Glutamatergic neuron (in vitro differentiated cells): ENCODE measurements around the gene DGKI. TPM values are rescaled to one million over a fixed set of nuclear protein-coding genes. Genes with fewer than 3 reads are reported as not detected.

Source experiments
- DNase-seq: peaks from one replicate; pipeline ENCODE4 v3.0.0; 2022
- H3K27ac Mint-ChIP-seq: one replicate; pipeline ENCODE4 v1.8.0; 2020; ENCODE audit warnings: mild to moderate bottlenecking, mixed read lengths, inconsistent platforms; ENCODE audit not compliant: unreplicated experiment
- H3K27me3 Mint-ChIP-seq: one replicate; pipeline ENCODE4 v1.8.0; 2020; ENCODE audit warnings: mild to moderate bottlenecking, moderate library complexity, mixed read lengths, inconsistent platforms; ENCODE audit not compliant: unreplicated experiment
- H3K36me3 Mint-ChIP-seq: one replicate; pipeline ENCODE4 v1.8.0; 2020; ENCODE audit warnings: mild to moderate bottlenecking, mixed read lengths, inconsistent platforms; ENCODE audit not compliant: unreplicated experiment
- H3K4me1 Mint-ChIP-seq: one replicate; pipeline ENCODE4 v1.8.0; 2020; ENCODE audit warnings: mild to moderate bottlenecking, low read depth, mixed read lengths, inconsistent platforms; ENCODE audit not compliant: unreplicated experiment
- H3K4me3 Mint-ChIP-seq: one replicate; pipeline ENCODE4 v1.8.0; 2020; ENCODE audit warnings: mild to moderate bottlenecking, mixed read lengths, inconsistent platforms; ENCODE audit not compliant: unreplicated experiment
- H3K9me3 Mint-ChIP-seq: one replicate; pipeline ENCODE4 v1.8.0; 2020; ENCODE audit warnings: mild to moderate bottlenecking, moderate library complexity, mixed read lengths, inconsistent platforms; ENCODE audit not compliant: unreplicated experiment
- CTCF ChIP-seq: fragments of 200-600 bp; sonication (generic); IDR thresholded peaks from one replicate; pipeline ENCODE4 v1.5.0; 2021; ENCODE audit not compliant: partially characterized antibody, unreplicated experiment
- total RNA-seq: library from RNA; stranded (reverse); fragmentation: NEBNext Ultra II Directional; extraction: Animal tissue kit (Norgen Biotek cat#: 25700); gene quantifications from one replicate; pipeline ENCODE4 v1.2.1, GENCODE V29; 2021; ENCODE audit not compliant: unreplicated experiment

The DGKI gene
- total RNA-seq, 1 donor from 2014 or later = 19.4 TPM

- TF ChIP-seq CTCF = no peak
- Mint-ChIP-seq H3K36me3 (peaks cover 6% of the 10 kb centered on the region), H3K4me3 (no peak overlapping the region)
These were observed 21.3 kb downstream of the DGKI start for GRCh38 chr7:137825489-137825888.

GRCh38 chr7:137820677-137821420, 25.9 kb downstream of the DGKI start:
- peaks cover 4% of the 10 kb centered on the region for H3K27me3 Mint-ChIP-seq
- peak; percentile 74 for DNase-seq
- peaks cover 30% of the 10 kb centered on the region for H3K4me1 Mint-ChIP-seq
- no peaks in the 10 kb centered on the region for H3K36me3 Mint-ChIP-seq
- peak overlapping the region; percentile 74 for H3K4me3 Mint-ChIP-seq
- no peak for TF ChIP-seq CTCF
- H3K9me3 Mint-ChIP-seq = no peaks in the 10 kb centered on the region
- peak overlapping the region; percentile 79 for H3K27ac Mint-ChIP-seq

More at GRCh38 chr7:137825489-137825888, 21.3 kb downstream of the DGKI start:
- Mint-ChIP-seq H3K27me3 (no peaks in the 10 kb centered on the region), H3K9me3 (no peaks in the 10 kb centered on the region), H3K27ac (no peak overlapping the region), H3K4me1 (peaks cover 18% of the 10 kb centered on the region)
- no peak for DNase-seq

GRCh38 chr7:137820156-137820555, 26.6 kb downstream of the DGKI start:
- Mint-ChIP-seq H3K4me1 (peaks cover 31% of the 10 kb centered on the region), H3K27ac (peak overlapping the region; percentile 70), H3K36me3 (no peaks in the 10 kb centered on the region), H3K27me3 (peaks cover 4% of the 10 kb centered on the region), H3K9me3 (no peaks in the 10 kb centered on the region), H3K4me3 (peak overlapping the region; percentile 74)
- DNase-seq = no peak
- no peak for TF ChIP-seq CTCF

- H3K4me3 Mint-ChIP-seq = no peak overlapping the region
- H3K4me1 Mint-ChIP-seq = peaks cover 51% of the 10 kb centered on the region
- no peak for DNase-seq
- H3K27ac Mint-ChIP-seq = no peak overlapping the region
- TF ChIP-seq CTCF = no peak
- peaks cover 4% of the 10 kb centered on the region for H3K27me3 Mint-ChIP-seq
- no peaks in the 10 kb centered on the region for H3K36me3 Mint-ChIP-seq
- no peaks in the 10 kb centered on the region for H3K9me3 Mint-ChIP-seq
These were observed 28.7 kb downstream of the DGKI start for GRCh38 chr7:137818036-137818435.

GRCh38 chr7:137816696-137817320, 30.0 kb downstream of the DGKI start:
- Mint-ChIP-seq H3K27ac (no peak overlapping the region), H3K36me3 (no peaks in the 10 kb centered on the region), H3K4me1 (peaks cover 51% of the 10 kb centered on the region), H3K27me3 (peaks cover 4% of the 10 kb centered on the region), H3K9me3 (no peaks in the 10 kb centered on the region), H3K4me3 (no peak overlapping the region)
- no peak for TF ChIP-seq CTCF
- no peak for DNase-seq
